SJCRH30 (cell line): ENCODE results near the gene BCAS3. TPM values are rescaled to one million over a fixed set of nuclear protein-coding genes. Genes with fewer than 3 reads are reported as not detected.

ENCODE experiments used
- DNase-seq, 2 experiments: peaks; one replicate each; pipeline ENCODE4 v3.0.0-alpha.2; 2015 to 2020
- H3K27ac ChIP-seq: fragments of 250-450 bp; sonication (Bioruptor Pico); 2 replicates; pipeline ENCODE4 v1.5.1; 2020; ENCODE audit warnings: mild to moderate bottlenecking, moderate library complexity
- H3K27me3 ChIP-seq: fragments of 250-450 bp; sonication (Bioruptor Pico); 2 replicates; pipeline ENCODE4 v1.5.1; 2020; ENCODE audit warnings: mild to moderate bottlenecking, moderate library complexity
- H3K36me3 ChIP-seq: fragments of 250-450 bp; sonication (Bioruptor Pico); 2 replicates; pipeline ENCODE4 v1.5.1; 2020; ENCODE audit warnings: mild to moderate bottlenecking, moderate library complexity
- H3K4me1 ChIP-seq: fragments of 250-450 bp; sonication (Bioruptor Pico); 2 replicates; pipeline ENCODE4 v1.5.1; 2020; ENCODE audit warnings: mild to moderate bottlenecking, moderate library complexity
- H3K4me3 ChIP-seq: fragments of 250-450 bp; sonication (Bioruptor Pico); 2 replicates; pipeline ENCODE4 v1.5.1; 2020; ENCODE audit warnings: mild to moderate bottlenecking, moderate library complexity
- H3K9me3 ChIP-seq: fragments of 250-450 bp; sonication (Bioruptor Pico); replicated peaks from 2 replicates; pipeline ENCODE4 v1.5.1; 2020; ENCODE audit warnings: mild to moderate bottlenecking, moderate library complexity
- total RNA-seq: library from RNA; depleted of rRNA; stranded (reverse); fragments of >200 nt; shearing (Covaris generic); gene quantifications from 2 replicates; pipeline ENCODE4 v1.2.3, GENCODE V29; 2014

The BCAS3 gene
- total RNA-seq, 1 experiment from 2014 or later = 11.6 TPM

GRCh38 chr17:61284746-61285145, 607.1 kb downstream of the BCAS3 start:
- no peaks in the 10 kb centered on the region for H3K9me3 ChIP-seq
- no peak overlapping the region for H3K27ac ChIP-seq
- H3K4me1 ChIP-seq = peaks cover 18% of the 10 kb centered on the region
- no peak for DNase-seq
- H3K27me3 ChIP-seq = no peaks in the 10 kb centered on the region
- no peaks in the 10 kb centered on the region for H3K36me3 ChIP-seq
- no peak overlapping the region for H3K4me3 ChIP-seq

GRCh38 chr17:61285526-61286320, 608.1 kb downstream of the BCAS3 start:
- DNase-seq = peak in 1 of 2 experiments; percentile 33
- Histone ChIP-seq H3K9me3 (no peaks in the 10 kb centered on the region), H3K27ac (no peak overlapping the region), H3K4me3 (no peak overlapping the region), H3K4me1 (peaks cover 22% of the 10 kb centered on the region), H3K27me3 (no peaks in the 10 kb centered on the region), H3K36me3 (no peaks in the 10 kb centered on the region)

GRCh38 chr17:61286449-61286848, 608.8 kb downstream of the BCAS3 start:
- no peaks in the 10 kb centered on the region for H3K27me3 ChIP-seq

DNA sequence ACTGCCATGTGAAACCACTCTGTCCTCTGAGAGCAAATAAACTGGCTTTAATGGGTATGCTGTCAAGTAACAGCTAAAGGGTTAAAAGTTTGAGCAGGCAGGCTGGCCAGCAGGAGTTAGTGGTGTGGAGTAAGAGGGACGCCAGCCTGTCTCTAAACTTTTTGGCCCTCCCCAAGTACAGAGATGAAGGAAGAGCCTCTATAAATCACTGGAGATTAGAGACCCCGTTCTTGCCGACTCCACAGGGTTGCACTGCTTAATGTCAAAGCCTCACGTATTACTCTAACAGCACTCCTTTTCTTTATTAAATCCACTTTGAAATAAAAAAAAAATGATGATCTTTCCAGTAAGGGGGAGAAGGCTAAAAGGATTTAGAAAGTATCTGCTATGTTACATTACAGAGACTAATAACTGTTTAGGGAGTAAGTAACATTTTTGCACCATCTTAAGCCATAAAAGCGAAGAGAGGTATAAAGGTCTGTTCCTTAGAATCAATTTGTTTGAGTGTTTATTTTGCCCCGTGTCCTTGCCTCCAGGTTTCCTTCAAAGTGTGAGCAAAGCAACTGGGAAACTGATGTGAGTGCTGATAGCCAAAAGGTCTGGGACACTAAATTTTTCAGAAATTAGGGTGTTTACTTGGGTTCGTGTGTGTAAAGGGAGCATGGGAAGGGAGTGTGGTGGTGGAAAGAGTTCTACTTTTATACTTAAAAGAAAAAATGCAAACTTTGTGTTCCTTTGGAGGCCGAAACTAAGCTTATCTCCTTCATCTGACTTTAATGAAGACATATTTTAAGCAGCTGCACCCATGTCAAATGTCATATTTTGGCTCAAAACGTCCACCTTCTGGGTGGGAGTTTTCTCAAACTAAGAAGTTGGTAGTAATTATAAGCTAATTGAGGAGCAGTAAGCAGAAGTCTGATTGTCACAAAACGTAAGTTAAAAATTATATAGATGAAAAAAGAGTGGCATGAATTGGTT, 612.0 kb downstream of the BCAS3 start:
- peak; percentile 58 to 71 for DNase-seq
- Histone ChIP-seq H3K27ac (peak overlapping the region; percentile 79), H3K4me3 (peak overlapping the region; percentile 22), H3K36me3 (no peaks in the 10 kb centered on the region), H3K4me1 (peaks cover 59% of the 10 kb centered on the region), H3K9me3 (no peaks in the 10 kb centered on the region), H3K27me3 (no peaks in the 10 kb centered on the region)

More at GRCh38 chr17:61286449-61286848, 608.8 kb downstream of the BCAS3 start:
- no peak overlapping the region for H3K4me3 ChIP-seq
- no peak for DNase-seq
- no peaks in the 10 kb centered on the region for H3K9me3 ChIP-seq
- peaks cover 29% of the 10 kb centered on the region for H3K4me1 ChIP-seq
- H3K27ac ChIP-seq = no peak overlapping the region
- H3K36me3 ChIP-seq = no peaks in the 10 kb centered on the region

GRCh38 chr17:61291451-61292285, 614.0 kb downstream of the BCAS3 start:
- peak overlapping the region; percentile 12 for H3K4me3 ChIP-seq
- H3K36me3 ChIP-seq = no peaks in the 10 kb centered on the region
- H3K27me3 ChIP-seq = no peaks in the 10 kb centered on the region
- H3K27ac ChIP-seq = peak overlapping the region; percentile 79
- peaks cover 59% of the 10 kb centered on the region for H3K4me1 ChIP-seq
- no peaks in the 10 kb centered on the region for H3K9me3 ChIP-seq
- DNase-seq = peak; percentile 92 to 96

- H3K27ac ChIP-seq = peak overlapping the region; percentile 44
- peaks cover 51% of the 10 kb centered on the region for H3K4me1 ChIP-seq
- no peak overlapping the region for H3K4me3 ChIP-seq
- H3K9me3 ChIP-seq = no peaks in the 10 kb centered on the region
- no peak for DNase-seq
- no peaks in the 10 kb centered on the region for H3K27me3 ChIP-seq
- no peaks in the 10 kb centered on the region for H3K36me3 ChIP-seq
Measured at GRCh38 chr17:61294286-61294685, 616.6 kb downstream of the BCAS3 start.

GRCh38 chr17:61294777-61295176, 617.1 kb downstream of the BCAS3 start:
- Histone ChIP-seq H3K4me3 (no peak overlapping the region), H3K27ac (peak overlapping the region; percentile 44), H3K4me1 (peaks cover 51% of the 10 kb centered on the region), H3K27me3 (no peaks in the 10 kb centered on the region), H3K9me3 (no peaks in the 10 kb centered on the region), H3K36me3 (no peaks in the 10 kb centered on the region)
- DNase-seq = peak; percentile 53 to 70

- Histone ChIP-seq H3K27ac (no peak overlapping the region), H3K27me3 (no peaks in the 10 kb centered on the region), H3K4me3 (no peak overlapping the region), H3K9me3 (no peaks in the 10 kb centered on the region), H3K4me1 (peaks cover 41% of the 10 kb centered on the region), H3K36me3 (no peaks in the 10 kb centered on the region)
- DNase-seq = no peak
Measured at GRCh38 chr17:61296058-61296457, 618.4 kb downstream of the BCAS3 start.

DNA sequence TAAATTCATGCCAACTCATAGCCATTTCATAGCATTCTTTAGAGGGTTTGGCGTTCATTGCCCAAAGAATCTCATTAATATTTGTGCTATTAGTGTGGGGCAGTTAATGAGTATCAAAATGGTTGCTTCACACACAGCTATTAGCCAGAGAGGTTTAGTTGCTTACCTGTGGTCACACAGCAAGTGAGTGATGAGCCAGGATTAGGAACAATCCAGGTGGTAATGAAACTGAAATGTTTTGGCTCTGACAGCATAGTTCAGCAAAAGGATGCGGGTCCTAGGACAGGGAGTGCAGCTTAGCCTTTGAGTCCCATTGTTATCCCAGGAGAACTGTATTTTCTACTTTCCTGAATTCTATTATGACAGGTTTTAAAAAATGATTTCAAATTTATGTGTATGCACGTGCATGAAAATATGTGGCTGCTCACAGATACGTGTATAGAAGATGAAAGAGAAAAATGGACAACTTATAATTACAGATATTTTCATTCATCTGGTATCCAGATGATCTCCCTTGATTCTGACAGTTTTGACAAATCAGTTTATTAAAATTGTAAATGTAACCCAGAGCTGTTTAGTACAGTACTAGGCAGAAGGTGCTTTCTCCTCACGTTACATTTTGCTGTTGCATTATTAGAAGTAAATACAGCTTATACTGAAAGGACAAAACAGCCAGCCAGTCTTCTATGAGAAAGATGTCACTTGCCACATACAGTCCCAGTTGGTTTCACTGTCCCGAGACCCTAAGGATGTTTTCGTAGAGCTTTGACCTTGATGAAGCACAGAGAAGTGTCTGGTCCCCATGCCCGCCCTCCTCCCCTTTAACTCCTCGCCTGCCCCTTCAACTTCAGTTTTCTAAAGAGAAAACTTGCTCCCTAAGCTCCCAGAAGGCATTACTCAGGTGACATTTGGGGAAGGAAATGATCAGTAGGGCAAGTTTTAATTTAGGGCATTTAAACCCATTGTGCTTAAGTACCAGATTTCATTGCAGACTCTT, 622.2 kb downstream of the BCAS3 start:
- Histone ChIP-seq H3K27me3 (no peaks in the 10 kb centered on the region), H3K9me3 (no peaks in the 10 kb centered on the region), H3K27ac (no peak overlapping the region), H3K4me1 (peaks cover 5% of the 10 kb centered on the region), H3K36me3 (no peaks in the 10 kb centered on the region), H3K4me3 (no peak overlapping the region)
- no peak for DNase-seq

DNA sequence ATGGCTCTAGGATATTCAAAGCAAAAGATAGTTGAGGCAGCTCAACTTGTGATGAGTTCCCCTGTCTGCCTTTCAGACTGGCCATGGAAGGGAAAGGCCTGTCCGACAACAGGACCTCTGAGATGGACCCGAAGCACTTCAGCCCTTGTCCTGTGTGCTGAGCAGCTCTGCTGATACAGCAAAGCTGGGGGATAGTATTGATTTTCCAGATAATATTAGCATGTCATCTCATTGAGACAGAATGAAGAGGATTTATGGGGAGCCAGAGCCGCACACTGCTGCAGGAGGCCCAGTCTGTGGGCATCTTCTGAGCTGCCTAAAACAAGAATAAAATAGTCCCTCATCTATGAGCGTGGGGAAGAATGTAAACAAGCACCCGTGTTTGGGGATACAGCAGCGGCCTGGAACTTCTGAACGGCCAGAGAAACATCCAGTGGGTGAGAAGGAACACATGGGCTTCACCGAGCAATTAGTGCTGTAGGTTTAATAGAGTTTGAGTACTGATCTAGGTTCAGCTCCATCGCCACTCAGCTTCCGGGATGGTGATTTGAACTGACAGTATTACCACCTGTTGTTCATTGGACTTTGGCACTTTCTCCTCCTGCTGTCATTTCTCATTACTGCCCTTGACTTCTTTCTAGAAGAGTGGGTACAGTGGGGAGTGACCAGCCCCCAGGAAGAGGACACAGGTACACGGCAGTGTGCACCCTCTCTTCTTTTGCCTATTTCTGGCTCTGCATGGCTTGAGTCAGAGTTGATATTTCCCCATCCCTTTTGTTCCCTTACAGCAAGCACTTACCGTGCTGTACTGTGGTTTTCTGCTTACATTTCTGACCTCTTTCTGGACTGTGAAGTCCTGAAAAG, 625.5 kb downstream of the BCAS3 start:
- Histone ChIP-seq H3K4me3 (no peak overlapping the region), H3K27ac (no peak overlapping the region), H3K4me1 (no peaks in the 10 kb centered on the region), H3K9me3 (no peaks in the 10 kb centered on the region; the same call in 1 of the 2 replicates), H3K27me3 (no peaks in the 10 kb centered on the region), H3K36me3 (no peaks in the 10 kb centered on the region)
- DNase-seq = no peak

GRCh38 chr17:61303817-61304096, 626.1 kb downstream of the BCAS3 start:
- Histone ChIP-seq H3K27ac (no peak overlapping the region), H3K4me3 (no peak overlapping the region), H3K9me3 (no peaks in the 10 kb centered on the region; the same call in 1 of the 2 replicates), H3K27me3 (no peaks in the 10 kb centered on the region), H3K4me1 (no peaks in the 10 kb centered on the region), H3K36me3 (no peaks in the 10 kb centered on the region)
- DNase-seq = no peak

DNA sequence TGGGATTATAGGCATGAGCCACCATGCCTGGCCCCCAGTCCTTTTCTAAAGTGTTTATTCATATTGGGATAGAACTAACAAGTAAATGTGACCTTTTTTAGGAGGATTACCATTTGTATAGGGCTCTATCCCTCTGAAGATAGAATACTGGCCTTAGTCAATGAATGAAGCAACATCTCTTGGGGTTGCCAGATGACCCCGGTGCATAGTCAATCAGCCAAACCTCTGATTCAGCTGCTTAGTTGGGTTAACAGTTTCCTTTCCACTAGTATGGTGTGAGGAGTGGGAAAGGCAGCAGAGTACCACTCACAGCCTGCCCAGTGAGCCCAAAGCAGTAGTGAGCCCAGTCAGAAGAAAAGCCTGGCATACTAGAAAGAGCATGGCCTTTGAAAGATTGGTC, 627.4 kb downstream of the BCAS3 start:
- Histone ChIP-seq H3K9me3 (no peaks in the 10 kb centered on the region; the same call in 1 of the 2 replicates), H3K4me1 (no peaks in the 10 kb centered on the region), H3K27ac (no peak overlapping the region), H3K4me3 (no peak overlapping the region), H3K27me3 (no peaks in the 10 kb centered on the region), H3K36me3 (no peaks in the 10 kb centered on the region)
- DNase-seq = no peak

DNA sequence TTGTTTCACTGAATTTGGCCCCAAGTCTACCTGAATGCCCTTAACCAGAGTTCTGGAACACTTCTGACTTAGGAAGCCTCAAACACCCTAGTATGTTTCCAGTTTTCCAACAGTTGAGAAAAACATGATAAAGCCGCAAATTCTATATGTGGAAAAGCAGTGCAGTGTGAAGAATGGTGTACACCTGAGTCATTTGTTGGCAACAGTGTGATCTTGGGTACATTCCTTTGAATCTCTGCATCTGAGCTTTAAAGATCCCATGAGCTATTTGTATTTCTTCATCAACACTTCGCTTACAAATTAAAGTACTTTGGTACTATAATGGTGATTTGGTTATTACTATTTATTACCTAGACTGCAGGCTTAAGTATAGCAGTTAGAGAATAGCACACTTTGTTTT, 628.4 kb downstream of the BCAS3 start:
- Histone ChIP-seq H3K9me3 (no peaks in the 10 kb centered on the region; the same call in 1 of the 2 replicates), H3K27ac (no peak overlapping the region), H3K4me1 (no peaks in the 10 kb centered on the region), H3K36me3 (no peaks in the 10 kb centered on the region), H3K27me3 (no peaks in the 10 kb centered on the region), H3K4me3 (no peak overlapping the region)
- no peak for DNase-seq
